ENCODE measurements around the gene EMILIN2.
"Not testable (repeated sequence)": the region's sequence is repeated elsewhere in the genome, so short reads cannot be mapped to it uniquely, and the experiment has no call there.

Gene EMILIN2

DNA sequence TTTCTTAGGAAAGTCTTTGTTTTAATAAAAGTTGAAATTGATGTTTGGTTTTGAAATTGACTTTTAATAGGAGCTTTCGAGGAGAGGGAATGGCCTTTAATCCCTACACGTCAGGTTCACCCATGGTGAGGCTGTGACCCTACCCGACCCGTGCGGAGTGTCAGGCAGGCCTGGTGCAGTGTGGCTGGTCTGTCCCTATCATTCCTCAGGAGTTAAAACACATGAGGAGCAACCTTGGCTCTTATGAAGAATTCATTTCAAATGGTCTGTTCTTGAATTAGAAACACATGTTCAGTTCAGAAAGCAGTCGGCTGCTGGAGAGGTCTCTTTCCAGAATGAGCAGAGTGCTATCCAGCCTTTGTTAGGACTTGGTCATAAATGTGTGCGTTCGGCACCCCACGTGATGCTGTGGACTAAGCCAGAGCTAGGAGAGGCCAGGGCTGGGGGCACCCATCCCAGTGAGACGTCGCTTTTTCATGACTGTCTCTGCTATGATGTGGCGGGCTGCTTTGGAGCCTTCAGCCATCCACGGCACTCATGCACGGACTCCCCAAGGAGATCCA, 54.7 kb downstream of the EMILIN2 start:
- peak; percentile 90 for DNase-seq

DNA sequence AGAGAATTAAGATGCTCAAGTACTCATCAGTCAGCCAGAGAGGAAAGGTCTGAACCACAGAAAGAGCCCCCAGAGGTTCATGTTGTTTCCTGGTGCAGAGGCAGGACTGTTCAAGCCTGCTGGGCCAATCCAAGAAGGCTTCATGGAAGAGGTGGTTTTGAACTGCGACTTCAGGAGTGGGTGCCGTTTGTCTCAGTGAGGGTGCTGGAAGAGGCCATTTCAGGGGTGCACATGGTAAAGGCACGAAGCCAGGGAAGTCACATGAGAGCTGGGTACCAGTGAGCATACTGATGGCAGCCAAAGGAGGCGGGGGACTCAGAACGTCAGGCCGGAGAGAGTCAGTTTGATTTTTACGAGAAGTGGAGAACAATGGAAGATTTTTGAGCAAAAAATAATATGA, 55.5 kb downstream of the EMILIN2 start:
- DNase-seq, result peak; percentile 19

DNA sequence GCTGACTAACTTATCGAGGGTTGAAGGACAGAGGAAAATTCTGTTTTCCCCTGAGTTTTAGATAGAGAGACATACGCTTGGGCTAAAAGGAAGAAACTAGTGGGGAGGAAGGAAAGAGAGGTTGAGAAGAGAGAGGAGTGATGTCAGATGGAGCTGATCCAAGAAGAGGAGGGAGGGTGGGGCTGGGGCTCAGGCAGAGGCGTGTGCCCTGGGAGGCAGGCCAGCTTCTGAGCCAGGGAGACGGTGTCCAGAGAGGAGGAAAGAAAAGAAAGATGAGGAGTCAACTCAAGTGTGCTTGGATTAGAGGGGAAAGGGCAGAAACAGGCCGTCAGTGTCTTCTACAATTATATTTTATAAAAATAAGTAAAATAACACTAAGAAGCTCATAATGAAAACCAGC, 56.2 kb downstream of the EMILIN2 start:
- DNase-seq, result peak; percentile 87

DNA sequence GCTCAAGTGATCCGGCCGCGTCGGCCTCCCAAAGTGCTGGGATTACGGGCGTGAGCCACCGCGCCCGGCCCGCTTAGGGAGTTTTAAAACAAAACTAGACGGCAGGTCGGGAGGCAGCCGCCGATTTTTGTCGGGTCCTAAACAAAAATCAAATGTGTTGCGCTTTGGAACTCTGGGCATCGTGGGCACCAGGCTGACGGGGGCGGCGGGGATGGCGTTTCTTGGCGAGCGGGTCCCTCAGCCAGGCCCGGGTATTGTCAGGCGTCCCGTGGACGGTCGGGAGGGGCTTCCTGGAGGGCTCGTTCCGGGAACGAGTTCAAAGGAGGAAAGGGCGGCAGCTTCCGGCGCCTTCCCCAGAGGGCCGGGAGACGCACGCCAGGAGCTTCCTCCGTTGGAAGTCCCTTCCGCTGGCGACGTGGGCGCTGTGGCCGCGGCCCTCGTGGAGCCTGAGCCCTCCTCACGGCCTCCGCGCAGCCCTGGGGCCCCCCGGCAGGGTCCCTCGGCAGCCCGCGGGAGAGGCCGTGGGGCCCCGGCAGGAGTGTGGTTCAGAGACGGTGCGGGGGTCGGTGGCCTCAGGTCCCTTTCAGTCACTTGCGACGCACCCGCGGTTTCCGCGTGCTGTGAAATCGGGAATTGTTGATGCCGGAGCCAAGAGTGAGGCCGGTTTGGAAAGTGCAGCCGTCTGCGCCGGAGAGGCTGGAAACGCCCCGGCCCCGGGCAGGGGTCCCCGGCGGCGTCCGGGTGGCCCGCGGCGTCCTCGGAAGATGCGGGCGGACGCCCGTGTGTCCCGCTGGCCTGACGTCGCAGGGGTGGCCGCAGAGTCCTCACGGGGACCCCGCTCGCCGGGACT, 59.3 kb downstream of the EMILIN2 start:
- DNase-seq, result peak; percentile 78

DNA sequence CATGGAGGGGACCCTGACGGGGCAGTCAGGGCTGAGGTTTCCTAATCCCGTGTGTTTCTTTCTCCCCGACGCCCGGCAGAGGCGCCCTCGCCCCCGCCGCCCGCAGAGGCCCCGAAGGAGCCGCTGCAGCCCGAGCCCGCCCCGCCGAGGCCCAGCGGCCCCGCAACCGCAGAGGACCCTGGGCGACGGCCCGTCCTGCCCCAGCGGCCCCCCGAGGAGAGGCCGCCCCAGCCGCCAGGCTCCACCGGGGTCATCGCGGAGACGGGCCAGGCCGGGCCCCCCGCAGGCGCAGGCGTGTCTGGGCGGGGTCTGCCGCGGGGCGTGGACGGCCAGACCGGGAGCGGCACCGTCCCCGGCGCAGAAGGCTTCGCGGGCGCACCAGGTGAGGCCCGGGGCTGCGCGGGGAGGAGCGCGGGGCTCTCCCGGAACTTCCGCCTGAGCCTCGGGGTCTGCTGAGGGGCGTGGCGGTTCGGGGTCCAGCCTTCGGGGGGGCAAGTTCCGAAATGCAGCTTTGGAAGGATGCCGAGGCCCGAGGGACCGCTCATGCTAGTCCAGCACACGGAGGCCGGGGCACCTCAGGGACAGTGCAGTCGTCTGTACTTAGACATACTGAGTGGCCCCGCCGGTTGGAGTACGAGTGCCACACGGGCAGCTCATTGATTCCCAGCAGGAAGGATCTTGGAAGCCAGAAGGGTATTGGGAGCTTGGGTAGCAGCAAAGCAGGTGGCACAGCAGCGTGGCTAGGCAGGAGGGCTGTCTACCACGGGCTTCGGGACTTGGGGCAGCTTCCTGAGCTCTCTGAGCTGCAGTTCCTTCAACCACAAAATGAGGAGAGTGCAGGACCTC, 60.1 kb downstream of the EMILIN2 start:
- peak; percentile 51 for DNase-seq

DNA sequence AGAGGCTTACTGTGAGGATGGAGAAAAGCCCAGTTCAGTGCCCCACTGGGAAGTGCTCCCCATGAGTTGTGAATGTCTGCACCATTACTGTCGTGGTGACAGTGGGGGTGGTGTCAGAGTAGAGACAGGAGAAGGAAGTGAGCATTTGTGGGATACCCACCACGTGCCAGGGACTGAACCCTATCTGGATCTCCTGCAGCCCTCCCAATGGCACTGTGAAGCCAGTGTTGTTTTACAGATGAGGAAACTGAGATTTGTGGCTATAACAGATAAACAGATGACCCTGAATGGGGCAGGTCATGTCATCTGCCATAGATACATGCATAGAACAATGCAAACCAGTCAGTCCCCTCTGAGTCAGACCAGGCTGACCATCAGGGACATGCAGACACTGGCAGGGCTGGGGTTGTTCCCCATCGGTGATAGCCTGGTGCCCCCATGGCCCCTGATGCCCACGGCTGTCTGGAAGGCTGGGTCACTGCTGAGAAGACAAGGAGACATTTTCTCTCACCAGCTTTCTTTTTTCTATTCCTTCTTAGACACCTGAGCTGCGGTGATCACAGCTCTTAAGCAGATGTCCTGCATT, 60.8 kb downstream of the EMILIN2 start:
- peak; percentile 24 for DNase-seq

DNA sequence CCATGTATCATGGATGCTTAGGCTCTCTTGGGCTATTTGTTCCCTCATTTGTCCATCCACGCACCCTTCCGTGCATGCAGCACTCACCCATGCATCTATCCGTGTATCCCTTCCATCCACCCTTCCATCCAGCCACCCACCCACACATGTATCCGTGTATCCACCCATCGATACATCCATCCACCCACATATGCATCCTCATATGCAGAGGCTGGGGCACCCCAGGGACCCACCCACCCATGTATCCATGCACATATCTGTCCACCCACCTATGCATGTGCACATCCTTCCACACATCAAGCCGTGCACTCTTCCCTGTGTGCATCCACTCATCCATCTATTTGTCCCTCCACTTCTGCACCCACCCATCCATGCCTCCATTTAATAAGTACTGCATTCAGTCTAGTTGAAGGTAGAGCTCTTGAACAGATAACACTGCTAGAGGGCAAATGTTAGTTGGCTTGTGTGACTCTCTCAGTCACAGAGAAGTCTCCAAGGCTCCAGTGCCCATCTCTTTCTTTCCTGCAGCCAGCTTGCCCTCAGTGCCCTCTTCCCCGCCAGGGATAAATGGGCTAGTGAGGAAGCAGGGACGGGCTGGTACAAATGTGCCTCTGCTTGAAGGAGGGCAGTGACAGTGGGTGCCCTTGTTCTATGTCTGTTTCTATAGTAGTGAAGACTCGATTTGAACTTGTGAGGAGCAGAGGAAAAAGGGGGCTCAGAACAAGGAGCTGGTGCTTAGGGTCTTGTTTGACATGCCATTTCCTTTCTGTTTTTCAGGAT, 61.5 kb downstream of the EMILIN2 start:
- peak; percentile 13 for DNase-seq

DNA sequence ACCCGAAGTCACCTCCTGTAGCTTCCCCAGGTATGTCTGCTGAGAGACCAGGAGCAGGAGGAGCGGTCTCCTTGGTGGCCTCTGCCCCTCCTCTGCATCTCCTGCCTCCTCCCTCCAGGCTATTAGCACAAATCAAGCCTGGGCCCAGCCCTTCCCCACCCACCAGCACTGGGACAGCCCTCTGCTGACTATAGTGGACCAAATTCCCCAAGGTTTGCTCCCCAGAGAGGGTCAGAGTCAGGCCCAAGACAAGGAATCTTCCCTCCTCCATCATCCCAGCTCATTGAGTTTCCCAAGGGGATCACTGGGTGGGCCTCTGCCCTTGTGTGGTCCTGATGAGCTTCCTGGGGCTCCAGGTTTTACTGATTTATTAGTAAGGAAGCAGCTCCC, 62.1 kb downstream of the EMILIN2 start:
- peak; percentile 15 for DNase-seq

DNA sequence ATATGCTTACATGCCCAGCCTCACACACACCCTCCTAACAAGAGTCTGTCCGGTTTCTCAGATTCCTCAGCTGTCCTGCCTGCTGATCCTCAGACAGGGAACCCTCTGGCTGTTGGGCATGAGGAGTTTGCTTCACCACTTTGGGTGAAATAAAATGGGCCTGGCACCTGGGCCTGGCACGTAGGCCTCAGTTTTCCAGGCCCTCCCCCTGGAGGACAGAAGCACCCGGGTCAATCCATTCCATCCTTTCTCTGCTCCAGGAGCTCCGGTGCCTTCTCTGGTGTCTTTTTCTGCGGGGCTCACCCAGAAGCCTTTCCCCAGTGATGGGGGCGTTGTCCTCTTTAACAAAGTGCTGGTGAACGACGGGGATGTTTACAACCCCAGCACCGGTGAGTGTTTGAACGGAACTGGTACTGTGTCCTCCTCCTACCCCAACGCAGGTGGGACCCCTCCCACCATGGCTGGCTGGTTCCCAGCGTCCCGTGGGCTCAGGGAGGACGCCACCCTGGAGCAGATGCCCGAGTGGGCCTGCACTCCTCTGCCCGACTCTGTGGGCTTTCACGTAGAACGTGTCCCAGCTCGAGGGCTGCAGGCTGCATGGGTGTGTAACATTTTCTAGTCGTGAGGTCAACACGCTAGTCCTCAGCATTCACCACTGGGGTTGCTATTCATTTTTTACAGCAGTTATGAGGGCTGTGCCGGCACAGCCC, 62.8 kb downstream of the EMILIN2 start:
- peak; percentile 16 for DNase-seq

DNA sequence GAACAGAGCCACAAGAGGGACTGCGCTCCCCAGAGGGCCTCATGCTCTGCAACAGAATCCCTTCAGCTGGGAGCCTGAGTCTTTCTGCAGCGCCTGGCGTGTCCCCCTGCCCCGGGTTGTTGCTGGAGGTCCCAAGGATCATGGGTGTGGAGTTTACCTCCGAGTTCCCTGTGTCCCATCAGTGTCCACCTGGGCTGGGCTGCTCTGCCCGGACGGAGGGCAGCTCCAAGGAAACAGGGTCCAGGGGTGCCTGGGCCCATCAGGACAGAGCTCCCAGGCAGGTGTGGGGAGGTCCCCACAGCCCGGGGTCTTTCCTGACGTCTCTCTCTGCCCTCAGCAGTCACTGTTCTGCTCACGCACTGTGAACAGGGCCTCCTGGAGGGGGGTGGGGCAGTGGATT, 63.5 kb downstream of the EMILIN2 start:
- no peak for DNase-seq

DNA sequence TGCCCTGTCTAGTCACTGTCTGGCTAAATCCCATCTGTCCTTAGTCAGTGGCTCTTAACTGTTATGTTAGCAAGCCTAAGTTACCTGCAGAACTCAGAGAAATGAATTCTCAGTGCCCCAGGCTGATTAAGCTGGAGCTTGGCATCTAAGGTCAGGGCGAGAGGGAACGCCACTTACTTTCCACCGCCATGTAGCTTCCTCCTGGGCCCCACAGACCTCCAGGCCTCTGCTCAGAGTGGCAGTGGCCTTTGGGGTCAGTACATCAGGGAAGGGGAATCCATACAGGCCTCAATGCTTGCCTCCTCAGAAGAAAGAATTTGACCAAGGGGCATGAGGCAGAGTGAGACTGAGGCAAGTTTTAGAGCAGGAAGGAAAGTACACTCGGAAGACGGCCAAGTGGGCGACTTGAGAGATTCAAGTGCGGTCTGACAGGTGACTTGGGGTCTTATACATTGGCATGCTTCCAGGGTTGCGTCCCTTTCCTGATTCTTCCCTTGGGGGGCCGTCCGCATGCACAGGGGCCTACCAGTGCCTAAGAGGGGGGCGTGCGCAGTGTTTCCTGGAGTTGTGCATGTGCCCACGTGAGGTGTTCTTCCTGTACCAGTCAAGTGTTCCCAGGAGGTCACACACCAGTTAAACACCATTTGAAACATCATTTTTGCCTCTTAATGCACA, 64.1 kb downstream of the EMILIN2 start:
- DNase-seq, result no peak

DNA sequence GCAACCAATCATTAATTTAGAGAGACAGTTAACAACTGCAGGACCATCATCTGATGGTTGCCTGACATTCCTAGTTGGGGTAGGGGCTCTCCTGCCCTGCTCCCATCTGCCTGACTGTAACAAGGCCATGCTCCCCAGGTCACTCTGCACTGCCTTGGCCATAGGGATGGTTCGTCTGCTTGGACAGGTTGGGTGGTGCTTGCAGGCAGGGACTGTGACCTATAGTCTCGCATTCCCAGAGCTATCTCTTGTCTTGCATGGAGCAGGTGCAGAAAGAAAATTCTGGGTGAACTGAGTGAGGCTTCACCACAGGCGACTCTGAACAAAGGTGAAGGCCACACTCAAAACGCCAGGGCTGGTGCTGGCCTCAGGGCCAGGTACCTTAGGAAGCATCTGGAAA, 64.7 kb downstream of the EMILIN2 start:
- DNase-seq, result no peak

DNA sequence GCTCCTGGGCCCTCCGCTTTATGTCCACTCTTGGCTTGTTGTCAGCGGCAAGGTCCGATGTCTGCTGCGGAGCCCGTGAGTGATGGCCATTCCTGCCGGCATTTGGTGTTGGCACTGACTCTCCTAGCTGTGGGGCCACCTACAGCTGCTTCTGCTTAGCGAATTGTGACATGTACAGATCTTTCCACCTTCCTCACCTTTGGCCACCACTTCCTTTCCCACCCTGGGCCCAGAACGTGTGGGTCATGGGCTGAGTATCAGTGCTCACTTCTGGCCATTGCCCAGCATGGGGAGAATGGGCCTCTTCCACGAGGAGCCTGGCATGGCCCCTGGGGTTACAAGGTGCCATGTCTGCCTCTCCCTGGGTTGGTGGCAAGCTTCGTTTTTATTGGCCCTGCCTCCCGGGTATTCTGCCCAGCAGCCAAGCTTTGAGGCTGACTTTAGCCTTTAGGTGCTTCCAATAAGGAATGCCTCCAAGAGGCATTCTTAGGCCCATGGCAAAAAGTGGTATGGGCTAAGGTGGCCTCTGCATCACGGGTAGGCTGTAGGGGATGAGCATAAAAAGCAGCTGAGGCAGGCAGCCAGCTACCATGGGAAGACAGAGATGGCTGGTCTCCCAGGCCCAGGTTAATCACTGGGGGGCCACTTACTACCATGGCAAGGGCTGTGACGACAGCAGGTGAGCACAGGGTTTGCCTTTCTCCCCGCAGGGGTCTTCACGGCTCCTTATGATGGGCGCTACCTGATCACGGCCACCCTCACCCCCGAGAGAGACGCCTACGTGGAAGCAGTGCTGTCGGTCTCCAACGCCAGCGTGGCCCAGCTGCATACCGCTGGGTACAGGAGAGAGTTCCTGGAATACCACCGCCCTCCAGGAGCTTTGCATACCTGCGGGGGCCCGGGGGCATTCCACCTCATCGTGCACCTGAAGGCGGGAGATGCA, 65.8 kb downstream of the EMILIN2 start:
- no peak for DNase-seq

DNA sequence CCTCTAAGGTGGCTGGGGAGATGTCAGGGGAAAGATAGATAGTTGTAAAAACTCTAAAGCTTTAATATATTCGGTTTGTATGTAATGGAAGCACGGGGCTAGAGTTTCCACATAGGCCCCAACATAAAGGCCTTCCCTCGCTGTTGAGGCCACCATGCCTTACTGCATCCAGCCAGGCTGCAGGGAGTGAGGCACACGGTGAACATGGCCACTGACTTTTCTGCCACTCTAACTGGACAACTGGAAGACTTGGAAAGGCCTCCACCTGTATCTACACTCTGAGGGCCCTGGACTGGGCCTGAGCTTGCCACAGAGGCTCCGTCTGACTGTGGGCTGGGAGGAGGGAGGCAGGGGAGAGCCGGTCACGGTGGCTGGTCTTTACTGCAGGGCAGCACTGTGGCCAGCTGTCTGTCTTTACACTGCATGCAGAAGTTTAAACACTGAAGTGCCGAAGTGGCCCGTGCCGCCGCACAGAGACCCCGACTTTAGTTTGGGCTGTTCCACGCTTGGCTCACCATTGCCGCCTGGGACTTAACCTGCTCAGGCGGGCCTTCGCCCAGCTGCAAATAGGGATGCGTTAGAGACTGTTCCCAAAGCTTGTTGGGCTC, 66.7 kb downstream of the EMILIN2 start:
- no peak for DNase-seq

DNA sequence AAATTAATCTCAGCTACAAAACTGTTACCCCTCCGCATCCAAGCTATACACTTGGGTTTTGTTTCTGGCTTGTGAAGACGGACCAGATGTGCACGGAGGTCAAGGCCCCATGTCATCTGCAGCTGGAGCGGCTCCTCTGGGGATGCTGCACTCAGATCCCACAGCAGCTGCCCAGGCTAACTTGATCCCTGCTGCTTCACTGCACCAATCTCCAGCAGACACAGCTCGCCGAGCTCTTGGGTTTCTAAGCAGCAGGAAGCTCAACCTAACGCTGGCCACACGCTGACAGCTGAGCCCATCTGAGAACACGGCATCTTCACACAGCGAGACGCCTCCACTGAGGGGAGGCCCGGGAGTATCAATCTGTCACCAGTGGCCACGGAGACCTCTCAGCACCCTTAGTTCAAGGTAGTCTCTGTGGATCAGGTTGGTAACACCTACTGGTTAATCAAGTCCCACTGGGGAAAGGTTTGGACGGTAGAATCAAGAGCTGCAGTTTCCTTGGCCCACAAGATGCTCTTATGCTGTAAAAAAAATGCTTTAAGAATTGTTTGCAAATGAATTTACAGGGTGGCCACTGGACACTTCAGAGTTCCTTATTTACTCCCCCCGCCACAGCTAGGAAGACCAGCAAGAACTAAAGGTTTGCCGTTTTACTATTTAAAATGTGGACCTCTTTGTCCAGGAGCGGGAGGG, 67.5 kb downstream of the EMILIN2 start:
- DNase-seq, result peak; percentile 84

DNA sequence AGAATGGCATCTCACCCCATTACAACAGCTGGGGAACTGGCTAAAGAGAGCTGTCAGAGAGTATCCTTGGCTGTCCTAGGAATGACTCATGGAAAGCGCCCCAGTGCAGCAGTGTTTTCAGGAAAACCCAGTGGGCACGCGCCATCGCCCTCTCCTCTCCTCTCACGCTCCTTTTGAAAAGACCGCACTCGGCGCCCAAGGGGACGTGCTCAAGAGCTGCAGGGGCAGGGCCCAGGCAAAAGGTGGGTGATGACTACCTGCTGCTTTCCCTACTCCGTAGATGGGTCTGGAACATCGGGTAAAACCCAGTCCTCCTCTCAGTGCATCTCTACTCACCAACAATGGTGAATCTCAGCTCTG, 68.1 kb downstream of the EMILIN2 start:
- DNase-seq, result no peak

DNA sequence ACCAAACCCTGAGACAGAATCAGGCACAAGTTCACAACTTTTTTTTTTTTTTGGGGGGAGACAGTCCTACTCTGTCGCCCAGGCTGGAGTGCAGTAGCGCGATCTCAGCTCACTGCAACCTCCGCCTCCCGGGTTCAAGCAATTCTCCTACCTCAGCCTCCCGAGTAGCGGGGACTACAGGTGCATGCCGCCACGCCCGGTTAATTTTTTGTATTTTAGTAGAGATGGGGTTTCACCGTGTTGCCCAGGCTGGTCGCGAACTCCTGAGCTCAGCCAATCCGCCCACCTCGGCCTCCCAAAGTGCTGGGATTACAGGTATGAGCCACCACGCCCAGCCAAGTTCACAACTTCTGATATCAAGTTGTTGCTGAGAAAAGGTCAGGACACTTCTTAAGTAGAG, 68.7 kb downstream of the EMILIN2 start:
- not testable (repeated sequence) for DNase-seq

DNA sequence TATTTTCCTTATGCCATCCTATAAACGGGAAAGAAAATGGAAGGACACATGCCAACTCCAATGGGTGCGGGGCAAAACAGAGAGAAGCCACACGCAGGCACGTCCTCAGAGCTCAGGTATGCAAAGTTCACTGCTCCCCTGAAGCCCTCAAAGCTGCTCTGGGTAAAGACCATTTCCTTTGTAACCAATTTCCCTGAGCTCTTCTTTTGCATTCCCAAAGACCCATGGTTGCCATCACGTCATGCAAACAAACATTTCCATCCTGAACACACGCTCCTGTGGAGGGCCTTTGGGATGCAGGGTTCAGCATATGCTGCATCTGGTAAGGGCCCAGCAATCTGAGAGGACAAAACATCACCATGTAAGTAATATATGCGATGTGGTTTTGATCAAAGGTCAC, 69.4 kb downstream of the EMILIN2 start:
- no peak for DNase-seq
